IPS-18a (cell line): Measurements from ENCODE around the gene FCER2.
A peak's percentile ranks its signal among the peaks of the same experiment; 100 is the strongest.

Source experiments
- H3K27ac ChIP-seq: one replicate; pipeline ENCODE4 v1.5.1; 2013; ENCODE audit warnings: low read length
- H3K27me3 ChIP-seq: one replicate; pipeline ENCODE4 v1.6.1; 2013; ENCODE audit warnings: mild to moderate bottlenecking, low read length; ENCODE audit not compliant: control insufficient read depth, insufficient read depth
- H3K36me3 ChIP-seq: one replicate; pipeline ENCODE4 v1.6.1; 2013; ENCODE audit warnings: low read depth, low read length; ENCODE audit not compliant: control insufficient read depth
- H3K4me1 ChIP-seq: one replicate; pipeline ENCODE4 v1.6.1; 2013; ENCODE audit warnings: low read depth, low read length; ENCODE audit not compliant: control insufficient read depth
- H3K4me3 ChIP-seq: one replicate; pipeline ENCODE4 v1.5.1; 2013; ENCODE audit warnings: low read length
- H3K9ac ChIP-seq: one replicate; pipeline ENCODE4 v1.6.1; 2013; ENCODE audit warnings: mild to moderate bottlenecking, low read length, moderate library complexity
- H3K9me3 ChIP-seq: one replicate; pipeline ENCODE4 v1.6.1; 2013; ENCODE audit warnings: low read depth, low read length; ENCODE audit not compliant: control insufficient read depth

The FCER2 gene

DNA sequence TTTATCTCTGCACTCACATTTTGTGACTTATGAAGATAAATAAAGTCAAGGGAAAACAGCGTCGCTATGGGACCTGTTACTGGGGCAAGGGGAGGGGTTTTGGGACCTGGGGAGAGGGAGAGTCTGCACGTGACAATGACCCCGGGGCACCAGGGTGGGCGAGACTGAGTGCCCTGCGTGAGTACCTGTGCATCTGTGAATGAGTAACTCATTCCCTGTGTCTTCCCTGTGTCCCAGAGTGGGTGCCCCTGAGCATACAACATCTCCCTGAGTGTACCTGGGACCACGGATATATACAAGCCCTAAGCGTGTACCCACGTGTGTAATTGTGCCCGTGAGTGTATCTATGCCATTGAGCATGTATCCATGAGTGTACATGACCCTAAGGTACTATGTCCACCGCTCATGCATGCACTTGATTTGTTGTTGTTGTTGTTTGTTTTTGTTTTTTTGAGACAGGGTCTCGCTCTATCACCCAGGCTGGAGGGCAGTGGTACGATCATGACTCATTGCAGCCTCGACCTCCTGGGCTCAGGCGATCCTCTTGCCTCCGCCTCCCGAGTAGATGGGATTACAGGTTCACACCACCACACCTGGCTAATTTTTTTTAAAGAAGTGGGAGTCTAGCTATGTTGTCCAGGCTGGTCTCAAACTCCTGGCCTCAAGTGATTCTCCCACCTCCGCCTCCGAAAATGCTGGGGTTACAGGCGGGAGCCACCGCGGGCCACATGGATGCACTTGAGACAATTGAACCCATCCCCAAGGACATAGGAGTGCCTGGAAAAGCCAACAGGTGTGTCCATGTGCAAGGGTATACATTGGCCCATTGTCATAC is 21.9 kb downstream of the FCER2 start:
- H3K4me1 ChIP-seq: peaks cover 4% of the 10 kb centered on the region
- peak overlapping the region; percentile 80 for H3K4me3 ChIP-seq
- H3K36me3 ChIP-seq: peaks cover 6% of the 10 kb centered on the region
- H3K27ac ChIP-seq: no peak overlapping the region
- H3K9me3 ChIP-seq: no peaks in the 10 kb centered on the region
- no peak overlapping the region for H3K9ac ChIP-seq
- H3K27me3 ChIP-seq: peaks cover 27% of the 10 kb centered on the region

DNA sequence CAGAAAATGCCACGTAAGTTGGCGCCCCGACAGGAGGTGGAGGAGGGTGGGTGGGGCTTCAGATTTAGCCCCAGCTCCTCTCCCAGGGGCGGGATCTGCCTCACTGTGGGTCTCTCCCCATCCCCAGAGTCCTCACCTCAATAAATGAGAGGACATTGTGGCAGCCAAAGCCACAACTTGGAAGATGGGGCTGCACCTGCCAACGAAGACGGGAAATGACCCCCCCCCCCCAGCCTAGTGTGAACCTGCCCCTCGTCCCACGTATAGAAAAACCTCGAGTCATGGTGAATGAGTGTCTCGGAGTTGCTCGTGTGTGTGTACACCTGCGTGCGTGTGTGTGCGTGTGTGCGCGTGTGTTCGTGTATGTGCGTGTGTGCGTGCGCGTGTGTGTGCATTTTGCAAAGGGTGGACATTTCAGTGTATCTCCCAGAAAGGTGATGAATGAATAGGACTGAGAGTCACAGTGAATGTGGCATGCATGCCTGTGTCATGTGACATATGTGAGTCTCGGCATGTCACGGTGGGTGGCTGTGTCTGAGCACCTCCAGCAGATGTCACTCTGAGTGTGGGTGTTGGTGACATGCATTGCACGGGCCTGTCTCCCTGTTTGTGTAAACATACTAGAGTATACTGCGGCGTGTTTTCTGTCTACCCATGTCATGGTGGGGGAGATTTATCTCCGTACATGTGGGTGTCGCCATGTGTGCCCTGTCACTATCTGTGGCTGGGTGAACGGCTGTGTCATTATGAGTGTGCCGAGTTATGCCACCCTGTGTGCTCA is 22.8 kb downstream of the FCER2 start:
- Histone ChIP-seq H3K27ac (no peak overlapping the region), H3K9ac (no peak overlapping the region), H3K36me3 (peaks cover 6% of the 10 kb centered on the region), H3K9me3 (no peaks in the 10 kb centered on the region), H3K27me3 (peaks cover 27% of the 10 kb centered on the region), H3K4me3 (no peak overlapping the region), H3K4me1 (peaks cover 4% of the 10 kb centered on the region)

DNA sequence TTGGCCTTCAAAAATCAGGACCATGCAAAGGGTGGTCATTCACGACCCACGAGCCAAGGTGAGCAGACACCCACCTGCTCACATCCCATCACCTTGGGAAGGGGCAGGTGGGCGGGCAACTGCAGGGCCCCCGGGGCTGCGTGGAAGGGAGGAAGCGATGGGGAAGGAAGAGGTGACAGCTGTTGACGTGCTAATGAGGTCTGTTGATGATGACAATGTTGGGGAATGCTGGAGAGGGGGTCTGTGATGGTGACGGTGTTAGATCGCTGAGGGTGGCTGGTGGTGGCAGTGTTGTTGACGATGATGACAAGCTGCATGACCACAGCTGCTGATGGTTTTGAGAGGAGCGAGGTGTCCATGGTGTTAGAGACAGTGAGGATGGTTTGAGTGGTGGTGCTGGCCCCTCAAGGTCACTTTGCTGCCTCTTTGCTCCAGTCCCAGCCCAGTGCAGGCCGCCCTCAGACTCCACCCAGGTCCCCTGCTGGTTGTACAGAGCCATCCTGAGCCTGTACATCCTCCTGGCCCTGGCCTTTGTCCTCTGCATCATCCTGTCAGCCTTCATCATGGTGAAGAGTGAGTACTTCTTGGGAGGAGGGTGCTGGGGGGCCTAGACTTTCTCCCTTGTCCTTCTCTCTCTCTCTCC is 24.1 kb downstream of the FCER2 start:
- Histone ChIP-seq H3K36me3 (peaks cover 5% of the 10 kb centered on the region), H3K27ac (no peak overlapping the region), H3K9ac (no peak overlapping the region), H3K4me3 (no peak overlapping the region), H3K9me3 (no peaks in the 10 kb centered on the region), H3K4me1 (peaks cover 4% of the 10 kb centered on the region), H3K27me3 (peaks cover 32% of the 10 kb centered on the region)

DNA sequence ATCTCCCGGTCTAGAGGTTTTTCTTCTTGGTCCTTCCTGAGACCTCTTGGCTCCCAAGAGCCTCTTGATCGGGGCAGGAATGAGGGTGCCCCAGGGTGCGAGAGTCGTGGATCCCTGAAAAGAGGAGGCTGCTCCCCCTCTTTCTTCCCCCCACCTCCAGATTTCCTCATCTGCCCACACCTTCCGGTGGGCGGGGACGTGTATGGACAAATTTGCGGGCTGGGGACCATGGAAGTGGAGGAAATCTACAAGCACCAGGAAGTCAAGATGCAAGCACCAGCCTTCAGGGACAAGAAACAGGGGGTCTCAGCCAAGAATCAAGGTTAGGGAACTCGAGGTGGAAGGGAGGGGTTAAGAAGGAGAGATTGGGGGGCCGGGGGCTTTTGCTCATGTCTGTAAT is 25.1 kb downstream of the FCER2 start, which contains the start of gene MCEMP1:
Gene MCEMP1 (plus strand): TSS at position 237 of the 400 bp plus-strand sequence. CDS start 31 bp downstream, at position 268.
- Histone ChIP-seq H3K9me3 (no peaks in the 10 kb centered on the region), H3K27ac (no peak within 1 kb of the TSS), H3K36me3 (no peaks in the 10 kb centered on the region), H3K9ac (no peak within 1 kb of the TSS), H3K4me3 (no peak within 1 kb of the TSS), H3K27me3 (peaks cover 36% of the 10 kb centered on the region), H3K4me1 (peaks cover under 1% of the 10 kb centered on the region)

DNA sequence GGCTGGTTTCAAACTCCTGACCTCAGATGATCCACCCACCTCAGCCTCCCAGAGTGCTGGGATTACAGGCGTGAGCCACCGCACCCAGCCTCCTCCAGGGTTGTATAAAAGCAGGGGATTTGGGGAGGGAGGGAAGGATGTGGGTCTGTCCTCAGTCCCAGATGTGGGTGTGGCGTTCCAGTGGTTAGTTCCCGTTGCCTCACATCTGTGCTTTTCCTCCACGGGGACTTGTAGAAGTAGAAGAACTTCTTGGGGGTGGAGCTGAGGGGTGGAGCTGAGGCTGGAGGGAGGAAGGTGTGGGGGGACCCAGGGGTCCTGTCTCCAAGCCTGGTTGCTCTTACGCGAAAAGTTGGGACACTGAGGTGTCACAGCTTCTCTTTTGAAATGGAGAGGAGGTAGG is 25.6 kb downstream of the FCER2 start:
- Histone ChIP-seq H3K4me1 (no peaks in the 10 kb centered on the region), H3K9ac (no peak overlapping the region), H3K36me3 (no peaks in the 10 kb centered on the region), H3K27me3 (peaks cover 40% of the 10 kb centered on the region), H3K4me3 (no peak overlapping the region), H3K9me3 (no peaks in the 10 kb centered on the region), H3K27ac (no peak overlapping the region)

DNA sequence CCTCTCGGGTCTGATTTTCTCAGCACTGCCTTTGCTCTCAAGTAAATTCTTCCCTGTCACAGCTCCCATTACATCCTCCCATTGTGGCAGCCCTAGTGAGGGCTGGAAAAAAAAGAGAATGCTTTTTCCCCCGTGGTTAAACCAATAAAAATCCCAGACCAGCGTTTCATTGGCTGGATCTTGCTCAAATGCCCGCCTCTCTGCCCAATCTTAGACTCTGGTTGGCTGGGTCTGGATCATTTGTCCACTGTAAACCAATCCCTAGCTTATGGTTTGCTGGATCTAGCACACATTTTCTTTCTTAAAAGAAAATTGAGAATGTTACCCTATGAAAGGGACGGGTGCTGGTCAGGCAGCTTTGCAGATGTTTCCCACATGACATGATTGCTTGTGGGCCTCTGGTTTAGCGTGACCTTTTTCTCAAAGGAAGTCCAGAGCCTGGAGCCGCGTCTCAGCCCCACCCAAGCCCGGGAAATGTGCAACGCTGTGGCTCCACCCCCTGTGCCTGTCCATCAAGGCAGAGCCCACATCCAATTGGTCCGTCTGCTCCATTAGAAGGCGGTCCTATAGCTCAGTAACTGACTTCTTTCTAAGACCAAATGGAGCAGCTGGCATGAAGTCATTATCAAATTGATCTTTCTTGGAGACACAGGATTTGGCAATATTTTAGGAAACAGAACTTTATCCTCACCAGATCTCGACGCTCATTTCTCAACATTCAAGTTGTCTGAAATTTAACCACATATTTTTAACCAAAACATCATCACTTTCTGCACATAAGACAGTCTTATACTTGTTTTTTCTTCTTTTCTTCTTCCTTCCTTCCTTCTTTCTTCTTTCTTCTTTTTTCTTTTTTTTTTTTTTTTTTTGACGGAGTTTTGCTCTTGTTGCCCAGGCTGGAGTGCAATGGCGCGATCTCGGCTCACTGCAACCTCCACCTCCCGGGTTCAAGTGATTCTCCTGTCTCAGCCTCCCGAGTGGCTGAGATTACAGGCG is 27.6 kb downstream of the FCER2 start:
- Histone ChIP-seq H3K9me3 (no peaks in the 10 kb centered on the region), H3K4me1 (peaks cover 3% of the 10 kb centered on the region), H3K36me3 (no peaks in the 10 kb centered on the region), H3K9ac (no peak overlapping the region), H3K27ac (no peak overlapping the region), H3K4me3 (no peak overlapping the region), H3K27me3 (peaks cover 53% of the 10 kb centered on the region)

DNA sequence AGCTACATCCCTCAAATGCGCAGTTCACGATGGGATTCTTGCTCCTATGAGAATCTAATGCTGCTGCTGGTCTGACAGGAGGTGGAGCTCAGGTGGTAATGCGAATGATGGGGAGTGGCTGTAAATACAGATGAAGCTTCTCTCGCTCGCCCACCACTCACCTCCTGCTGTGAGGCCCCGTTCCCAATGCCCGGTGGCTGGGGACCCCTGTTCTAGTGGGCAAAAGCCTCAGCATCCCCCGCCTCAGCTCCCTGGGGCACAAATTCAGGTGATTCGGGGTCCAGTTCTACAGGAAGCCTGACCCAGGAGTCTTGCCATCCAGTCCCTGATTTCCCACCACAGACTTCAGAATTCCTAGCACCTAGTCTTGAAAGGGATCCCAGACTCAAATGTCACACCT is 29.4 kb downstream of the FCER2 start:
- H3K4me1 ChIP-seq: peaks cover 3% of the 10 kb centered on the region
- H3K4me3 ChIP-seq: no peak overlapping the region
- peaks cover 51% of the 10 kb centered on the region for H3K27me3 ChIP-seq
- no peaks in the 10 kb centered on the region for H3K9me3 ChIP-seq
- no peaks in the 10 kb centered on the region for H3K36me3 ChIP-seq
- H3K27ac ChIP-seq: no peak overlapping the region
- no peak overlapping the region for H3K9ac ChIP-seq

DNA sequence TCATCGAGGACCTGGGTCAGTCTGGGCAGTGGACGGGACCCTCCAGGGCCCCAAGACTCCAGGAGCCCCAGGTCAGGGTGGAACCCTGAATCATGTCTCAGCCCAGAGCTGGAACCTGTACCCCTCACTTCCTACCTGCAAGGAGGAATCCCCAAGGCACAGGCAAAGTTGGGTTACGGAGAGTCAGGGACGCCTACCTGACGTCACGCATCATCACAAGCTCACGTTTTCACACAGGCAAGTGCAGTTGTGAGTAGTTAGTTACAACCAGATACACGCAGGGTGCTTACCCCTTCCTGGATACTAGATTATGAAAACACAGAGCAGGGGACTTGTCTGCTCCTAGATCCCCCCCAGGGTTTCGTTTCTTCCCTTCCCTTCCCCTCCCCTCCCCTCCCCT is 31.1 kb downstream of the FCER2 start:
- Histone ChIP-seq H3K27ac (no peak overlapping the region), H3K9ac (no peak overlapping the region), H3K4me3 (peak overlapping the region; percentile 82), H3K36me3 (no peaks in the 10 kb centered on the region), H3K4me1 (peaks cover 3% of the 10 kb centered on the region), H3K27me3 (peaks cover 37% of the 10 kb centered on the region), H3K9me3 (no peaks in the 10 kb centered on the region)

DNA sequence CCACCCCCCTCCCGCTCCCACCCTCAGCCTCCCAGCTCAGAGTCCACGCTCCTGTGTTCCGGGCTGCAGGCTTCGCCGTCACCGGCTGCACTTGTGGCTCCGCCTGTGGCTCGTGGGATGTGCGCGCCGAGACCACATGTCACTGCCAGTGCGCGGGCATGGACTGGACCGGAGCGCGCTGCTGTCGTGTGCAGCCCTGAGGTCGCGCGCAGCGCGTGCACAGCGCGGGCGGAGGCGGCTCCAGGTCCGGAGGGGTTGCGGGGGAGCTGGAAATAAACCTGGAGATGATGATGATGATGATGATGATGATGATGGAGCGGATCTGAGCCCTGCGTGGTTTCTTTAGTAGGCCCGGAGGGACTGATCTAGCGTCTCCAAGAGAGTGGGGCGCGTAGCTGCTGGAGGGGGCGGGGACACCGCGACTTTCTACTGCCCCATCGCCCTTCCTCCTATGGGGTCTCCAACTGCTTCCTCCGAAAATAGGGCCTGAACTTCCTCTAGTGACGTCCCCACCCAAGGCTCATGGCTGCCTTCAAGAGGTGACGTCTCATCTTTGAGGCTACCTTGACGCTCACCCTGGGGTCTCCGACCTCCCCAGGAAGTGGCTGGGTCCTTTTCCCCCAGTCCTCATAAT is 31.7 kb downstream of the FCER2 start:
- Histone ChIP-seq H3K27ac (no peak overlapping the region), H3K36me3 (no peaks in the 10 kb centered on the region), H3K4me1 (peaks cover 3% of the 10 kb centered on the region), H3K9me3 (no peaks in the 10 kb centered on the region), H3K9ac (no peak overlapping the region), H3K4me3 (peak overlapping the region; percentile 82), H3K27me3 (peaks cover 37% of the 10 kb centered on the region)

DNA sequence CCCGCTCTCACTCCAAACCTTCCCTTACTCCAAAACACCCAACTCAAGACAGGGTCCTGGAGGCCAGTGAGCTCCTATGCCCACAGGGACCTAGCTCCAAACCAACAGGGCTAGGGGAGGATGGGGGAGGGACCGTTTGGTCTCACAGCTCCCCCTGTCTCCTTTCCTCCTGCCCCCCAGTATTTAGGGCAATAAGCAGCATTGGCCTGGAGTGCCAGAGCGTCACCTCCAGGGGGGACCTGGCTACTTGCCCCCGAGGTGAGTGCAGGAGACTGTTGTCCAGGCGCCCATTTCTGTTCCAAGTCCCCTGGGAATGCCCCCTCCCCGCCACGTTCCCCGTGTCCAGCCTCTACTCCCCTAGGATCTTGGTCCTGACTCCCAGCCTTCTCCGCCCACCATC is 32.3 kb downstream of the FCER2 start:
- Histone ChIP-seq H3K9ac (no peak overlapping the region), H3K27me3 (peaks cover 37% of the 10 kb centered on the region)

More for the DNA sequence above, 32.3 kb downstream of the FCER2 start:
- no peak overlapping the region for H3K27ac ChIP-seq
- H3K9me3 ChIP-seq: no peaks in the 10 kb centered on the region
- peak overlapping the region; percentile 19 for H3K4me3 ChIP-seq
- peaks cover 3% of the 10 kb centered on the region for H3K4me1 ChIP-seq
- no peaks in the 10 kb centered on the region for H3K36me3 ChIP-seq
